Measurements from ENCODE around the gene ETV6.

Gene ETV6

DNA sequence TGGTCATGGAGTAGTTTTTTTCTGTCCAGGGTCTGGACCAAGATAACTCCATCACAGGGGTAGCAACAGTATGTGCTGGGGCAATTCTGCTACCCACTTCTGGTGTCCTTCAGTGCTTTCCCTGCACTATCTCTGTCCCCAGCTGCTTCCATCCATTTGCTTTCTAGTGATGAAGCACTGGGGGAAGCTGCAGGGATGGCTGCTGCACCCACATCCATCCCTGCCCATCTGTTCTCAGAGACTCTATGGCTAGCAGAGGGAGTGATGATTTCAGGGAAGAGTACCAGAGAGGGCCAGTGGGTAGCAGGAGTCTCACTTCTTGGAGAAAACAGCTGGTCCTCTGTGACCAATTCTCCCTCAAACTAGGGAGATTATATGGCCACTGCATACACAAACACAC lies 44.1 kb downstream of the ETV6 start:
- FAIRE-seq = no peak

DNA sequence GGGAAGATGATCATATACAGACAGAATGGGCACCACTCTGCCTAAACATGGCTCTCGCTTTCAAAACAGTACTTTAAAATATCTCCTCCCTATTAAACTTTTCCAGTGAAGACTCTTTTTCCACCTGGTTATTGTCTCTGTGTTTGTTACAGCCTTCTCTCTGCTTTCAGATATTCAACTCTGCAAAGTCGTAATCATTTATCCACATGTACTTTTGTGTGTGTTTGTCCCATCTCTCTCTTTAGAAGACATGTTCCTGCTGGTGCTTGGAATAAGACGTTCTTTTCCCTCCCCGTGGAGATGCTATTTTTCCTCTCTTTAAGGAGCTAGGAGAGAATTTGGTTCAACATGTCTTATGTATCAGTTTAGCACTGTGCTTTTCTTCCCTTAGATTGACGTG lies 45.1 kb downstream of the ETV6 start:
- FAIRE-seq (no peak), DNase-seq (ENCODE audit: low spot score) (no peak)

More for the DNA sequence above, 44.1 kb downstream of the ETV6 start:
- DNase-seq (ENCODE audit: low spot score) = no peak

DNA sequence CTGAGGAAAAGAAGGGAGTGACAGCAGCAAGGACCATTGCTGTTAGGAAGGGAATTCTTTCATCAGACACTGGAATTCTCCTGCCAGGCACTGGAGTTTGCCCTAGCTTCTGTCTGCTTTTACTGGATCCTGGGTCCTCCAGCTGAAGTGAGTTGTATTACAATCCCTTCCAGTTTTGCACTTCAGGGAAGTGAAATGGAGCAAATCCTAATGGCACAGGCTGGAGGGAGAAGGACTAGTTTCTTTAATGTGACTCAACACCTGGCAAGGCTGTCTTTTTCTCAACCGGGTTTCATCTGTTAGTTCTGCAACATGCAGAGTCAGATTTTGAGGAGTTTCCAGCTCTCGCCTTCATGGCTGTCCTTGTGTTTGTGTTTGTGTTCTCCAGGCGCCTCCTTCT lies 45.8 kb downstream of the ETV6 start:
- no peak for FAIRE-seq
- DNase-seq (ENCODE audit: low spot score) = no peak

DNA sequence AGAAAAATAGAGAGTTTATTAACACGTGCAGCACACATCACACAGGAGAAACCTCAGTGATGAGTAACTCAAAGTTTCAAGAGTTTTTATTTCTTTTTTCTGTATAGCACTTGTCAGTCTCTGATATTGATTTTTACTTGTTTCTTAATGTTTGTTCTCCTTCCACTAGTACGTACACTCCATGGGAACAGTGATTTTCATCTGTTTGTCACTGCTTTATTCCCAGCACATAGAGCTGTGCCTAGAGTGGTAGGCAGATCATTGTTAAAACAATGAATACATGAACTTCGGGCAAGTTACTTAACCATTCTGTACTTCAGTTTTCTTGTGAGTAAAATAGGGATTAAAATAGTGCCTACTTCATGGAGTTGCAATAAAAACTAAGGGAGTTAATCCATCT lies 46.6 kb downstream of the ETV6 start:
- DNase-seq (ENCODE audit: low spot score) = no peak
- no peak for FAIRE-seq

DNA sequence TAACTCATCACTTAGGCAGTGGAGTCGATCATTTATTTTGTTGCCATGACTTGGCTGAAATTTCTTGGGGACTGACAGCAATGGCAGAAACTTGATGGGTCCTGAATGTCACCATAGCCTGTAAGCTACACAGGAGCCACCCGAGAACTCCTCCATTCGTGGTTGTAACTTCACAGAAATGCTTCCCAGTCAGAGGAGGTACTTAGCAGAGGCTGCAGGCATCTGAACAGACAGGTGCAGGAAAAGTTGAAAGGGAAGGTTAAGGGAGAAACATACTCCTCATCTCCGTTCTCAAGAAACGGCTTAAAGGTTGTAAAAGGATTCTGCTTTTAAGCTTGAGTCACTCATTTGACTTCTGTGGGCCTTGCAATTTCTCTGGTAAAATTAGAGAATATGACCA lies 47.7 kb downstream of the ETV6 start:
- DNase-seq (ENCODE audit: low spot score) (no peak), FAIRE-seq (peak; percentile 81)

DNA sequence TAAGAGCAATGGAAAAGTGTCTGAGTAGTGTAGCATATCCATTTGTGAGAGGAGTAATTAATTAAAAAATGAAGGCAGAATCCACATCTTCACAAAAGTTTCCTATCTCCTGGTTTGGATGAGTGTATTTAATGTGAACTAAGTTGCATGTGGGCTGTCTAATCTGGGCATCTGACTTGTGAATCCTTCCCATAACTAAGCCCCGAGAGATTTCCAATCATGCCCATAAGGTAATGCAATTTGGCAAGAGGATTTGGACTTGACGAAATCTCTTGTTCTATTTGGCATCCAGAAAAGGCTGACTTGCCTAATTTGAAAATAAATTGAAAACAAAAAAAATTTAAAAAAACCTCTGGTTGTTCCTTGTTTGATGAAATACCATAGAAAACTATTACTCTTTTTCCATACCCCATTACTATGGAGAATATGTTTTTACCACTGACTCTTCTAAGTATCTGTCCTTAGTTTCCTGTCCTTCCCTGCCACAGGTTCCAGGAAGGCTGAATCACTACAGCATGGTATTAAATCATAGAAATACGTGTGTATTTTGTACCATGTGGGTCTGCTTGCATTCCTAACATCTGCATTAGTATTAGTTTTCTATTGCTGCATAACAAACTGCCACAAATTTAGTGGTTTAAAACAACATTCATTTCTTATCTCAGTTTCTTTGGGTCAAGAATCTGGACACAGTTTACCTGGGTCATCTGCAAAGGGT lies 48.4 kb downstream of the ETV6 start:
- peak; percentile 50 for FAIRE-seq

DNA sequence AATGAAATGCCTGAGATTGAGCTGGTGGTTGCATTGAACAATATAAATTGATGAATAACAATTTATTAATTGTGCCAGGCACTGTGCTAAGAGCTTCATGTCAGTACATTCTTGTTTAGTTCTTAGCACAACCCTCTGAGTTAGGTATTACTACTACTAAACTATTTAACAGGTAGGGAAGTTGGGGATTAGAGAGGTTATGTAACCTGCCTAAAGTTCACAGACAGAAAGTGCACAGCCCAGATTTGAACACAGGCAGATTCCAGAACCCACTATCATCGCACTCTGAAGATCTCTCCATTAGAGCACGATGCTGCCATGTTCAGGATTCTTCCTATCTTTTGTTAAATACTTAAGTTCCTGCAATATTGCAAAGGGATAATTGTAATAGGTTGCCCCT lies 49.3 kb downstream of the ETV6 start:
- FAIRE-seq (no peak), DNase-seq (ENCODE audit: low spot score) (no peak)

More for the DNA sequence above, 48.4 kb downstream of the ETV6 start:
- DNase-seq (ENCODE audit: low spot score) = no peak

DNA sequence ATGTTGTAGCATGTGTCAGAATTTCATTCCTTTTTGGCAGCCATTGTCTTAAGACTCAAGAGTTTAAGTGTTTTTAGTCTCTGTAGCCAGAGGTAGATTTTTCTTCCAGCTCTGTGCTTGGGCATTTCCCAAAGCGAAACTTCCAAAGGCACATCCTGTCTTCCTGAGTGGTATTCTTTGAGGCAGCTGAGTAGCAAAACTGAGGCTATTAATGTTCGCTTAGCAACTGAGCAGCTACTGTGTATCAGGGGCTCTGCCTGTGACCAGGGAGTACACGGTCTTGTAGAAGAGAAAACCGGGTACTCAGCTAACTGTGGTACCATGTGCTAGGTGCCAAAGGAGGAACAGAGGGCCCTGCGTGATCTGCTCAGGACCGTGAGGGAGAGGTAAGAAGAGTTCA lies 52.0 kb downstream of the ETV6 start:
- DNase-seq (ENCODE audit: low spot score) (no peak), FAIRE-seq (peak; percentile 40)

DNA sequence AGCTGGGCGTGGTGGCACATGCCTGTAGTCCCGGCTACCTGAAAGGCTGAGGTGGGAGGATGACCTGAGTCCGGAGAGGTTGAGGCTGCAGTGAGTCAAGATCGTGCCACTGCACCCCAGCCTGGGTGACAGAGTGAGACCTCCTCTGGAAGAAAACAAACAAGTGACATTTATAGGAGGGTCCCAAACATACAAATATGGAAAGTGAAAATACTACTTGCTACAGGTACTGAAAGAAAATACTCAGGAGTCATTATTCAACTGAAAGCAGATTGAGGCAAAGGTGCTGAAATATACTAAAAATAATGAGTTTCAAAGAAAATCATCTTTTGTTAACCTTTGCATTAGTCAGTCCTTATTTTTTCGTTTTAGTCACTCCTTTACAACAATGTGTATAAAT lies 53.5 kb downstream of the ETV6 start:
- FAIRE-seq (no peak), DNase-seq (ENCODE audit: low spot score) (no peak)

DNA sequence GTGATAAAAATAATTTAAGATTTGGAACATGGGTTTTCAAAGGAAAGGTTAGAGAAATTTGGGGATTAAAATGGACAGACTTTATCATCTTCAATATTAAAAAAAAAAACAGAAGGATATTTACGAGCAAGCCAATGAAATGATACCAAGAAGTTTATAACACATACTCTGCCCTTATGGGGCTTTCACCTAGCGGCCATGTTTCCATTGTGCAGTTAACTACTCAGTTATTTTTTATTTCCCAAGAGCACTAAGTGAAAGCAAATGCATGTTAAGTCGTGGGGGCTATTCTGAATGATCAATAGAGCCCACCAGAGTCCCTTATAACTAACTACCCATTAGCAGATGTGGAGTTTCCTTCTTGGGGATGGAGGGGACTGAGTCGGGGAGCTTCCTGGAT lies 53.9 kb downstream of the ETV6 start:
- FAIRE-seq = no peak
- DNase-seq (ENCODE audit: low spot score) = no peak

DNA sequence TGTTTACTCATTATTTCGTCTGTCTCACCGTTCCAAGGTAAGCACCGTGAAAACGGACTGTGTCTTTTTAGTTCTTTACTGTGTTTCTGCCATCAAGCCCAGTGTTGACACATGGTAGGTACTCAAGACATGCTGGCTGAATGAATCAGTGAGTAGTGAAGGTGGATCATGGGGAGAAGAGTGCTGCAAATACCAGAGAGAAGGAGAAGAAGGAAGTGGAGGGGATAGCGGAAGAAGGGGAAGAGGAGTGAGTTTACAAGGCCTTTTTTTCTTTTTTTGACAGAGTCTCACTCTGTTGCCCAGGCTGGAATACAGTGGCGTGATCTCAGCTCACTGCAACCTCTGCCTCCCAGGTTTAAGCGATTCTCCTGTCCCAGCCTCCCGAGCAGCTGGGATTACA lies 54.6 kb downstream of the ETV6 start:
- DNase-seq (ENCODE audit: low spot score) (no peak), FAIRE-seq (peak; percentile 93)

DNA sequence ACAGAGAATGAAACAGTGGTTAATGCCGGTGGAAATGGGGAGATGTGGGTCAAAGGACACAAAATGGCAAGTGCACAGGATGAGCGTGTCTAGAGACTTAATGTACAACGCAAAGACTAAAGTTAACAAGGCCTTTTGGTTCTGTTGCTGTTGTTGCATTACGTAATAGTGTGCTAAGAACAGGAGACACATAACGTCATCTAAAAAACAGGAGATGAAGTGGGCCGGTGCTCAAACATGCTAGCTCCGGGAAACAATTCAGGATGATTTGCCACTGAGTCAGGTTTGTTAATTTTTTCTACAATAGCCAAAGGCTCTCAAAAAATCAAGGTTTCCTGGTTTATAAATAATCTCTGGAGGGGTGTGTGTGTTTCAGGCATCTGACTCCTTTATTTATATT lies 55.5 kb downstream of the ETV6 start:
- FAIRE-seq (no peak), DNase-seq (ENCODE audit: low spot score) (peak; percentile 54)

DNA sequence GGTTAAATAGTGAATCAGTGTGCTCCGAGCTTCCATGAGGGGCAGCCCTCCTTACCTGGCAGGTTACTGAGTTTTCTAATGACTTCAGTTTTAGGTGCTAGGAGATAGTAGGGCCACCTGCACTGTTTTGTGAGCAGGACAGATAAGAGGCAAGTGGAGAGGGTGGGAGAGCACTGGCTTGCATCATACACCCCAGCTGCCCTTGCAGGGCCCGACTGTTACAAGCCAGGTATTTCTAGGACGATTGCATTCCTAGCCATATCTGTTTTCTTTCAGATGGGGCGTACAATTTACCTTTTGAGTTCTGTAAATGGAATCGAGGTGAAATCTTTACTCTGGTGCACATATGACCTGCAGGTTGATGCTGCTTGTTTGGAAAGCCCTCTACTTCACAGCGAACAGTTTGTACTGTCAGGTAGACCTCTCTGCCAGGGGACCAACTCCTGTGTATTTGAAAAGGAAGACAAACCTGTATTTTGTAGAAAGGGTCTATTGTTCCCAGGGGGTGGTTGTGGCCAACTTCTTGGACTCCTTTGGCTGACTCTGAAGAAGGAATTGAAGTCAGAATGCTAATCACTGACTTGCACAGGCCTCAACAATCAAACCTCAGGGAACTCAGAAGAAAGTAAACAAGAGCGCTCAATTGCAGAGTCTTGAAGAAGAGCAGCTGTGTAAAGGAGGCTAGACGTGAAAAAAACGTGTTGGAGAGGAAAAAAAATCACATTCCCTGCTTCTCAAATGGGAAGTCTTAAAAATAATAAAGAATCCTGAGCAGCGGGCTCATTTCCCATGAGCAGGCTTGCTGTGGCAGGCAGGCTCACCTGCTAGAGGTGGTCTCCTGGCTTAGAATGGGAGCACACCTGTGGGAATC lies 57.3 kb downstream of the ETV6 start:
- no peak for DNase-seq (ENCODE audit: low spot score)
- FAIRE-seq = peak; percentile 13

DNA sequence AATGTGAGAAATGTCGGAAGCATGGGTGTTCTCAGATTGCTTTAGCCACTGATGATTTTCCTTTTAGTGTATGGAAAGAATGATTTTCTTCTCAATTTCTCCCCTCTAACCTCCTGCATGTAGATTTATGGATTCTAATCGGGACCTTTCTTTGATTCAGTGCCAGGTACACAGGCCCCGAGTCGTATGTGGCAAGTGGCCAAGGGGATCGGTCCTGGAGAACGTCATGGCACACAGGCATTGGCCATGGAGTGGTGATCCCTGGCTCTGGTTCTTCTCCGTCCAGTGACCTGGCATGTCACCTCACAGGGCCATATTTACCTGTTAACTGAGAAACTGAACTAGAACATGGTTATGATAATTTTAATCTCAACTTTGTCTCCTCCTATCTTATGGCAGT lies 58.1 kb downstream of the ETV6 start:
- DNase-seq (ENCODE audit: low spot score) = no peak
- no peak for FAIRE-seq

DNA sequence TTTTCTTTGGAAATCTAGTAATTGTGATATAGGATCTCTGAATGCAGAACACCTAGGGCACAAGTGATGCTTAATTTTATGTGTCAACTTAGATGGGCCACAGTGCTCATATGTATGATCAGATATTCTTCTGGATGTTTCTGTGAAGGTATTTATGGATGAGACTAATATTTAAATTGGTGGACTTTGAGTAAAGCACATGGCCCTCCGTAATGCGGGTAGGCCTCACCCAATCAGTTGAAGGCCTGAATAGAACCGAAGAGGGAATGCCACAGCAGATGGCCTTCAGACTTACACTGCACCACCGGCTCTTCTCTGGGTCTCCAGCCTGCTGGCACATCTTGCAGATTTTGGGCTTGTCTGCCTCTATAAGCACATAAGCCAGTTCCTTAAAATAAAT lies 60.0 kb downstream of the ETV6 start:
- FAIRE-seq (peak; percentile 17), DNase-seq (ENCODE audit: low spot score) (no peak)

DNA sequence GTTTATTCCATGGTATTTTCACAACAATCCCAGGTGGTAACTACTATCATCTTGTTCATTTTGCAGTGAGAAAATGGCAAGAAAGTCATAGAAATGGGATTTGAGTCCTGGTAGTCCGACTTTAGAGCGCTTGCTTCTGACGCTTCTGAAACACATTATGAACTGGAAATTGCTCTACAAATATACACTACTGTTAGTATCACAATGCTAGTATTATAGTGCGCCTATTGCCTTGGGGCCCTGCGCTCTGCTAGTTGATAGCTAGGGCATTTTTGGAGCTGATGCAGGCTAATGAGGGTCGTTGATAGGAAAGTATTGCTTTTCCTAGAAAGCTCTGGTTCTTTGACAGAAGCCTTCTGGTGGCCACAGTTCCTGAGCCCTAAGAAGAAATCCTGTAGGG lies 61.0 kb downstream of the ETV6 start:
- FAIRE-seq (no peak), DNase-seq (ENCODE audit: low spot score) (no peak)

DNA sequence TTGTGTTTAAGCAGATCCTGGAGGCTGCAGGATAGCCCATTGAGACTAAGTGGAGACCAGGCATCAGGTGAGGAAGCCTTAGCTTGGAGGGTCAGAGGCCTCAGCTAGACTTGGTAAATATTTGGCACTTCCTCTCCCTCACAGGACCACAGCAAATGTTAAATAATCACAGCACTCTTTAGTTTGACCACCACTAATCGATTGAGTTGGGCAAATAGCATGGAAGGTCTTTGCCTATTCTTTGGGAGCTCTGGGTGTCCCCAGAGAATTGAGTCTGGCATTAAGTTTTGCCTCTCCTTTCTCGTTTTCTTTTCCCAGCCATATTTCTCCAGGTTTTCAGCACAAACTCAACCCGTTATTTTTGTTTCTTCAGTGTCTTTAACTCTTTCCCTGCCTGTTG lies 61.4 kb downstream of the ETV6 start:
- no peak for FAIRE-seq

DNA sequence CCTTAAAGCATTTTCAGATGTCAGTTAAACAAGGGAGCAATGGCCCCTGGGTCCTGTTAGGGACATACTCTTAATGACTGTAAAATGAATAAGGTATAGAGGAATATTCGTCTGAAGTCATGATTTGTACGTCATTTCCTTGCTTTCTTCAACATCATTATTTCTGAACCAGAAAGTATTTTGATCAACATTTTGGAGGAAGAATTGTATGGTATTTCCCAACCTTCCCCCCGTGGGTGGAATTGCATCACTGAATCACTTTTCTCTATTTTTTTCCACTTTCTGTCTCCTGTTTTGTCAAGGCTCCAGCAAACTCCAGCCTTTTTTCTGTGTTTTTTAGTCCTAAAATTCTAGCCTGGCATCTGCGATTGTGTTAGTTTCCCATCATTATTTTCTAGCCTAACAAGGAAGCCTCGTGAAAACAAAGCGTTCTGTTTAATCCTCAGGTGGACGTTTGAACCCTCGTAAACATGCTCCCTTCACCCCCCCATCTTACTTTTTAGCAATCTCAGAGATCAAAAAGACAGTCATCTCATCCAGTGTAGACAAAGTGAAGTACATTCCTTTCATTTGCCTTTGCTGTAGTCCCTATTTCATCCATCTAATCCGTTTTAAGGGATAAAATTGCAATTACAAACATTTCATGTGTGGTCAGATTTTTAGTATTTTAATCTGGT lies 62.3 kb downstream of the ETV6 start:
- DNase-seq (ENCODE audit: low spot score) (no peak), FAIRE-seq (no peak)

More for the DNA sequence above, 61.4 kb downstream of the ETV6 start:
- no peak for DNase-seq (ENCODE audit: low spot score)

DNA sequence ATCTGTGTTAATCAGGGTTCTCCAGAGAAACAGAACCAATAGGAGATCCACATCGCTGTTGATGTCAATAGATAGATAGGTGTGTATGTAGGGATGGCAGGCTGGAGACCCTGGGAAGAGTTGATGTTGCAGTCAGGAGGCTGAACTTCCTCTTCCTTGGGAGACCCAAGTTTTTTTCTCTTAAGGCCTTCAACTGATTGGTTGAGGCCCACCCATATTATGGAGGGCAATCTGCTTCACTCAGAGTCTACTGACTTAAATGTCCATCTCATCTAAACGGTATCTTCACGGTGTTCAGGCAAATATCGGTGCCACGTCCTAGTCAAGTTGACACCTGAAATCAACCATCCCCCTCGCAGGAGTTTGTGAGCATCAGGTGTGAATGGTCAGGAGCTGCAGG lies 63.0 kb downstream of the ETV6 start:
- DNase-seq (ENCODE audit: low spot score) (no peak), FAIRE-seq (peak; percentile 62)

DNA sequence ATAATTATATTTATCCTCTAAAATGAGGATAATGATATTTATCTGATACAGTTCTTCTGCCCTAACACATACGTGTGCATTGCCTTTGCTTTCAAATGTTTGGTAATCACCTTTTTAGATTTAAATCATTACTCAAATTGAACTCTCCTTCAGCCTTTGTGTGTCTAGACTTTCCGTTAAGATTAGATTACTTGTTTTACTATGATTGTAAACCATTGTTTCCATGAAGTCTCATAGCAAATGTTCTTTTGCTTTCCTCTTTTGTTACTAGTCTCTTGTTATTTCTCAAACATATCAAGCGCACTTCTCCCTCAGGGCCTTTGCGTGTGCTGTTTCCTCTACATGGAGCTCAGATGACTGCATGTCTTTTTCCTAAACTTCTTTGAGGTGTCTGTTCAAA lies 63.7 kb downstream of the ETV6 start:
- FAIRE-seq = no peak
- DNase-seq (ENCODE audit: low spot score) = no peak

DNA sequence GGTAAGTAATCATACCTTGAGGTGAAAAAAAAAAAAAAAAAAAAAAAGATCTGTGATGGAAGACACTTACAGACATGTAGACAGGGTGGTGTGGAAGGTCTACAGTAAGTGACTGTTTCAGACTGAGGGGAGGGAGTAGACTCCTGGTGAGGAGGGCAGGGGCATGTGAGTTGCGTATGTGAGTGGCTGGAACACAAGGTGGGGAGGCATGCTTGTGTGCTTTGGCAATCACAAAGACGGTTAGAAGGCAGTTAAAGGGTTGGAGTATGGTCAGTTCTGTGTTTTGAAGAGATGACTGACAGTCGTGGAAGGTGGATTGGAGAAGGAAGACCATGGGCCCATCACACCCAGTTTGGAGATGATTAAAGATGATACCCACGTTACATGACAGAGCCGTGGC lies 65.2 kb downstream of the ETV6 start:
- FAIRE-seq = no peak
- DNase-seq (ENCODE audit: low spot score) = no peak

DNA sequence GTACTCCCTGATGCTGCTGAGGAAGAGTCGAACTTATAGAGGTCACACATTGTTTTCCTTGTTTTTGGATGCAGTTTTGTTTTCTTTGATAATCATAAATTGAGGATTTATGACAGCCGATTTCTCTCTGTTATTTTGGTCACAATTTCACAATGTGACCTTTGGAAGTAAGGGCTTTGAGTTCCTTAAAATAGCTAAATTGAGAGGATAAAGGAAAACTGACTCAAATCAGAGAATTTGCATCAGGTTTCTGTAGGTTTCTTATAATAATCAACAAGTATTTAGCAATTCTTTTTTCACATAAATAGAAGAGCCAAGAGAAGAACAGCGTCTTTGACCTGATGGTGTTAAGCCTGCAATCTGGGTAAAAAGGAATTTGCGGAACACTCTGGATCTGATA lies 66.1 kb downstream of the ETV6 start:
- FAIRE-seq (no peak), DNase-seq (ENCODE audit: low spot score) (no peak)
